NT2/D1 (cell line): ENCODE data around the gene MAJIN.
"Not testable (repeated sequence)": the region's sequence is repeated elsewhere in the genome, so short reads cannot be mapped to it uniquely, and the experiment has no call there.

ENCODE experiments used
- DNase-seq: peaks from one replicate; pipeline ENCODE4 v3.0.0-alpha.2; 2011; ENCODE audit warnings: low read depth, low spot score
- H3K27me3 ChIP-seq: 2 replicates; pipeline ENCODE4 v1.6.0; 2011; ENCODE audit warnings: mild to moderate bottlenecking; ENCODE audit not compliant: insufficient read length, insufficient read depth
- H3K36me3 ChIP-seq: 2 replicates; pipeline ENCODE4 v1.6.1; 2011; ENCODE audit warnings: mild to moderate bottlenecking, low read length, mixed read lengths; ENCODE audit not compliant: insufficient read depth, insufficient read length
- H3K4me1 ChIP-seq: 2 replicates; pipeline ENCODE4 v1.5.1; 2011; ENCODE audit not compliant: insufficient read depth, insufficient read length
- H3K4me3 ChIP-seq: 2 replicates; pipeline ENCODE4 v1.5.1; 2011; ENCODE audit warnings: low read depth; ENCODE audit not compliant: insufficient read length
- H3K9ac ChIP-seq: 2 replicates; pipeline ENCODE4 v1.6.0; 2011; ENCODE audit warnings: low read depth; ENCODE audit not compliant: insufficient read length
- H3K9me3 ChIP-seq: 2 replicates; pipeline ENCODE4 v1.5.1; 2011; ENCODE audit warnings: mild to moderate bottlenecking, low read length; ENCODE audit not compliant: insufficient read depth
- SUZ12 ChIP-seq: IDR thresholded peaks from 2 replicates; pipeline ENCODE4 v1.6.1; 2011; ENCODE audit not compliant: insufficient read length, insufficient read depth; ENCODE audit errors: extremely low read depth
- YY1 ChIP-seq: IDR thresholded peaks from 2 replicates; pipeline ENCODE4 v1.6.1; 2011; ENCODE audit not compliant: insufficient read length, insufficient read depth
- ZNF274 ChIP-seq: IDR thresholded peaks from 2 replicates; pipeline ENCODE4 v1.6.1; 2011; ENCODE audit warnings: mild to moderate bottlenecking, low read depth, low read length

The MAJIN gene

GRCh38 chr11:65013888-65014725 is 42.2 kb upstream of the MAJIN start, which contains the start of gene ARL2:
TSS of gene ARL2 (plus strand) at chr11:65014160. CDS start at chr11:65014208, 48 bp downstream.
- Histone ChIP-seq H3K9ac (peak within 1 kb of the TSS; percentile 91), H3K4me1 (peaks cover 3% of the 10 kb centered on the region), H3K27me3 (no peaks in the 10 kb centered on the region), H3K9me3 (peaks cover 49% of the 10 kb centered on the region; the same call in 1 of the 2 replicates), H3K36me3 (peaks cover 26% of the 10 kb centered on the region), H3K4me3 (peak within 1 kb of the TSS; percentile 68)
- TF ChIP-seq SUZ12, result no peak
- no peak for TF ChIP-seq ZNF274
- peak; percentile 9 for TF ChIP-seq YY1
- DNase-seq, result peak; percentile 95

- Histone ChIP-seq H3K27me3 (no peaks in the 10 kb centered on the region), H3K9me3 (peaks cover 48% of the 10 kb centered on the region; the same call in 1 of the 2 replicates), H3K36me3 (peaks cover 19% of the 10 kb centered on the region), H3K4me1 (peaks cover 3% of the 10 kb centered on the region), H3K4me3 (peak overlapping the region; percentile 68), H3K9ac (peak overlapping the region; percentile 91)
- TF ChIP-seq ZNF274, result no peak
- no peak for TF ChIP-seq SUZ12
- TF ChIP-seq YY1, result no peak
- peak; percentile 70 for DNase-seq
These were observed 41.4 kb upstream of the MAJIN start for GRCh38 chr11:65013130-65013887.

- TF ChIP-seq SUZ12 (no peak), YY1 (no peak), ZNF274 (no peak)
These were observed 37.0 kb upstream of the MAJIN start for GRCh38 chr11:65008873-65009272.

GRCh38 chr11:65008016-65008415 is 36.1 kb upstream of the MAJIN start:
- H3K27me3 ChIP-seq, result no peaks in the 10 kb centered on the region
- no peaks in the 10 kb centered on the region for H3K4me1 ChIP-seq
- no peaks in the 10 kb centered on the region for H3K36me3 ChIP-seq
- no peak for TF ChIP-seq YY1
- TF ChIP-seq SUZ12, result no peak
- no peak for TF ChIP-seq ZNF274
- no peak overlapping the region for H3K4me3 ChIP-seq
- no peak overlapping the region for H3K9ac ChIP-seq
- DNase-seq, result no peak
- peaks cover 13% of the 10 kb centered on the region; the same call in 1 of the 2 replicates for H3K9me3 ChIP-seq

More at GRCh38 chr11:65008873-65009272, 37.0 kb upstream of the MAJIN start:
- Histone ChIP-seq H3K4me1 (no peaks in the 10 kb centered on the region), H3K9ac (no peak overlapping the region), H3K36me3 (no peaks in the 10 kb centered on the region), H3K9me3 (peaks cover 17% of the 10 kb centered on the region; the same call in 1 of the 2 replicates), H3K4me3 (no peak overlapping the region), H3K27me3 (no peaks in the 10 kb centered on the region)
- DNase-seq, result no peak

- not testable (repeated sequence) for H3K27me3 ChIP-seq, H3K4me1 ChIP-seq, H3K9ac ChIP-seq, DNase-seq, H3K9me3 ChIP-seq, H3K4me3 ChIP-seq, H3K36me3 ChIP-seq
These were observed 32.1 kb upstream of the MAJIN start for GRCh38 chr11:65003968-65004367.

GRCh38 chr11:65003282-65003681 is 31.4 kb upstream of the MAJIN start:
- Histone ChIP-seq H3K9me3 (no peaks in the 10 kb centered on the region), H3K36me3 (no peaks in the 10 kb centered on the region), H3K4me1 (no peaks in the 10 kb centered on the region), H3K9ac (no peak overlapping the region), H3K4me3 (no peak overlapping the region), H3K27me3 (no peaks in the 10 kb centered on the region)
- DNase-seq, result no peak
- no peak for TF ChIP-seq ZNF274
- no peak for TF ChIP-seq YY1
- TF ChIP-seq SUZ12, result no peak

GRCh38 chr11:65002706-65003105 is 30.8 kb upstream of the MAJIN start:
- H3K9ac ChIP-seq, result no peak overlapping the region
- no peak overlapping the region for H3K4me3 ChIP-seq
- H3K9me3 ChIP-seq, result no peaks in the 10 kb centered on the region
- no peaks in the 10 kb centered on the region for H3K27me3 ChIP-seq
- no peaks in the 10 kb centered on the region for H3K36me3 ChIP-seq
- no peak for TF ChIP-seq ZNF274
- no peak for TF ChIP-seq YY1
- no peak for TF ChIP-seq SUZ12
- no peaks in the 10 kb centered on the region for H3K4me1 ChIP-seq
- DNase-seq, result no peak
